HG03139 (cell line): ENCODE results near the gene MTPN.

Source experiments
- ATAC-seq: cut with Tn5 transposase; IDR thresholded peaks from one replicate; pipeline ENCODE4 v1.9.1; 2021; ENCODE audit not compliant: unreplicated experiment

Gene MTPN

DNA sequence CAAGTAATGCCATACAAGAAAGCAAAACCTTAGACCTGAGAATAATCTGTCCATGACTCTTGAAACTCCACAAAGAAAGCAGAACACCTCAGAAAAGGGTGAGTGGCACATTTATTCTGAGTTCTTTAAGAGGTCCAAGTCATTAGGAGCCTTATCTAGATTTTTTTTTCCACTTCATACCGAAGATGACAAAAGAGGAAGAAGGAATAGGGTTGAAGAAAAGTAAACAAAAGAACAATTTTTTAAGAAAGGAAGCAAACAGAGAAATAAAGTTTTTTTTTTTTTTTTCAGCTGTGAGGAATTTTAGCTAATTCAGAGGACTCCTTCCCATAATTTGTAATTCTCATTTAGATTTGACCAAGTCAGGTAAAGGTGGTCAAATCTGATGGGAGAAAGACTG, 13.1 kb upstream of the MTPN start:
- no peak for ATAC-seq

DNA sequence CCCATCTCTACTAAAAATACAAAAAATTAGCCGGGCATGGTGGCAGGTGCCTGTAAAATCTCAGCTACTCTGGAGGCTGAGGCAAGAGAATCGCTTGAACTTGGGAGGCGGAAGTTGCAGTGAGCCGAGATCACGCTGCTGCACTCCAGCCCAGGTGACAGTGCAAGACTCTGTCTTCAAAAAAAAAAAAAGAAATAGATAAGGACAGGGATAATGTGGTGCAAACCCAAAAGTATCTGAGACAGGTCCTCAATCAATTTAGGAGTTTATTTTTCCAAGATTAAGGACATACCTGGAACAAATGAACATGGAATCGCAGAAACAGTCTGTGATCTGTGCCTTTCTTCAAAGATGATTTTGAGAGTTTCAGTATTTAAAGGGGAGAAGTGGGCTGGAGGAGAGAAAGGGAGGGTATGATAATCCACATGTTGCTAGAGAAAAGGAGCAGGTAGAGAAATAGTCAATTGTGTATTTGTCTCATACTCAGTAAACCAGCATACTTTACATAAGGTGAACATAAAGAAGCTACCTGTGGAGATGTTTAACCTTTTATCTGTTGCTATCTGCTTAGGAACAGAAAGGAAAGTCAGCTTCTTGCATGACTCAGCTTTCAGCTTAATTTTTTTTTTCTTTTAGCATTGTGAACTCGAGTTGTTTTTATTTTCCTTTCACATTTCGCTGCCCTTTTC, 4.9 kb upstream of the MTPN start:
- no peak for ATAC-seq

DNA sequence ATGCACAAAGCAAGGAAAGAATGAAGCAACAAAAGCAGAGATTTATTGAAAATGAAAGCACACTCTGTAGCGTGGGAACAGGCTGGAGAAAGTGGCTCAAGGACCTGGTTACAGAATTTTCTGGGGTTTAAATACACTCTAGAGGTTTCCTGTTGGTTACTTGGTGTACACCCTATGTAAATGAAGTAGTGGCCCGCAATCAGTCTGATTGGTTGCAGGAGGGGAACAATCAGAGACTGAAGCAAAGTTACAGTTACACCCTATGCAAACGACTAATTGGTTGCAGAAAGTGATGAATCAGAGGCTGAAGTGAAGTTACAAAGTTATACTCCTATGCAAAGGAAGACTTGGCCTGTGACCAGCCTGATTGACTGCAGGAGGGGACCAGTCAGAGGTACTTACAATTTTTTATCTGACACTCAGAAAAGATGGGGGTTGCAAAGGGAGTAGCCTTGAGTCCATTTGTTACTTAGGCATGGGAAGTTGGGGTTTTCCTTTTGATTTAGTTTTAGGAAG, 3.6 kb upstream of the MTPN start:
- ATAC-seq = peak; percentile 71

DNA sequence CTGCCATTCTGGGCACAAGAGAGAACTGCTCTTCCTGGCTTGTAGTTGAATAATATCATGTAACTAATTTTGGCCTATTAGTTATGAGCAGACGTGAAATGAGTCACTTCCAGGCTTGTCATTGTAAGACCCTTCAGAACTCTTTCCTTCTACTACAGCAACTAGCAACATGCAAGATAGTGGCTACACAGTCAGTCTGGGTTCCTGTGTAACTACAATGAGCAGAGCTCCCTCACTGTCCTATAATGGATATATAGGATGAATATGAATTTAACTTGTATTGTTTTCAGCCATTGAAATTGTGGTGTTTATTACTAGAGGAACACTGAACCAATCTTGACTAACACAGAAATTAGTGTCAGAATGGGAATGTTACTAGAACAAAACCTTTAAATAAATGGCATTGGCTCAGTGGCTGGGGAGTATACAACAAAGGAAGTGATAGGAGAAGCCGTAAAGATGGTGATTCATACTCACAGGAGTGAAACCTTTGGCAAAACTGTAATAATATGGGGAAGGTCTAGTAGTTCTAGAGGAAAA, 2.9 kb upstream of the MTPN start:
- no peak for ATAC-seq

DNA sequence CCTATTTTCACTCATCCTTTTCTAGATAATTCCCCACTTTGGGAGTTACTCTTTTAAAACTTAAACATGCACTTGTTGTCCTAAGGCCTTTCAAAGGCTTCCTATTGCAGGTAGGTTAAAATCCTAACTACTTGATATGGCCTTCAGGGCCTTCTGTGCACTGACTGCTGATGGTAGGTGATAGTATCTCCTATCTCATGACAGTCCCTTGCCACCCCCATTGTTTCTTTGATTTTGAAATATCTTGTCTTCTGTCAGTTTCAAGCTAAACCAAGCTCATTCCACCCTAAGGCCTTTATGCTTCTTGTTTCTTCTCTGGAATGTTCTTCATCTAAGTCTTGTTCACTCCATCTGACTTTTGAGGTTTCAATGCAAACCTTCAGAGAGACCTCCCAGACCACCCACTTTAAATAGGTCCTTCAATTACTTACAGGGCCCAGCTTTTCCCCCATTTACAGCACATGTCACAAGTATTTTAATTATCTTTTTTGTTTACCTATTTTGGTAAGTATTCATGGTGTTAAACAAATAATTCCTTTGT, 2.4 kb upstream of the MTPN start:
- ATAC-seq = no peak

DNA sequence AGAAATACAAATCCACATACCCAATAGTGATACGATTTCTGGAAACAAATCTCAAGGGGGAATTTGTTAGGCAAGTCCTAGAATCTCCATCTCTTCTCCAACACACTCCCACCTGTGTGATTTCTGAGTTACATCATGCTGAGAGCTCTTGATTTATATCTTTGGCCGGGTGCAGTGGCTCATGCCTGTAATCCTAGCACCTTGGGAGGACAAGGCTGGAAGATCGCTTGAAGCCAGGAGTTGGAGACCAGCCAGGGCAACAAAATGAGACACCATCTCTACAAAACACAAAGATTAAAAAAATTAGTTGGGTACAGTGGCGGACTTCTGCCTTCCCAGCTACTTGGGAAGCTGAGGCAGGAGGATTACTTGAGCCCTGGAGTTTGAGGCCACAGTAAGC, 1.5 kb upstream of the MTPN start:
- no peak for ATAC-seq

DNA sequence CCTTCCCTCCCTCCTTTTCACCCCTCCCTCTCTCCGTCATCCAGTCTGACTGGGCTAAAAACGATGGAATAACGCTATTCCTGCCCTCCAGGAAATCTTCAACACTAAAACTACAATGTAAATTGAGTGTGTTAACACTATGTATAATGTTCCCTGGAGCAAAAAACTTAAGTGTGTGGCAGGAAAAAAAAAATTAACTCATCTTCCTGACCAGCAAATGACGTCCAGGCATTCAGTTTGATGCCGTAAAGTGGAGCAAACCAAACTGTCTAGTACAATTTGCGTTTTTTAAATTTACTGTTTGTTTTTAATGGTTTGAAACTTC, 545 bp upstream of the MTPN start:
- no peak for ATAC-seq

DNA sequence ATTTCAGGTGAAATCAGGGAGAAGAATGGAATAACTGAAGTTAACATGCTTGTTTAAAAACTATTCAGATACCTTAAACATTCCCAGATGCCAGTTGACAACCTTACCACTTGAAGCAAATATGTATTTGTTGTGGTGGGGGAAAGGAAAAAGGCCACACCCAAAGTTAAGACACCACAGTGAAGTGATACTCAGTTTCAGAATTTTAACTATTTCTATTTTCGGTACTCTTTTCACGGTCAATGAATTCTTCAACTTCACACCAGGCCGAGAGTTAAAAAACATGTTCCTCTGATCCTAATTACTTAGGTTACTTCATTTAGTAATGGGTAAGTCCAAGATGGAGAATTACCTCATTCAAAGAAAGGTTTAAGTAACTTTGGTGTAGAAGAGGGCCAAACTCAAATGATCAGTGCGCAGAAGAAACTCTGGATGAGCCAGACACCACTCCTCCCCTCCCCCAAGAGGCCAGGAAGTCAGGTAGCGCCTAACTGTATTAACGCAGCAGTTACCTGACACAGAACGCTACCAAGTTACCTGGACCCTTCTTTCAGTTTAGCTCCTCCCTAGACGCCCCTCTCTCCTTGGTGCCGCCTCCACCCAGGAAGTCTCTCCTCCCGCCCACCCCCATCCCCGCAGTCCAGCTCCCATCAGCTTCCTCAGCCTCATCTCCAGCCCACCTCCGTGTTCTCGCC, 700 bp downstream of the MTPN start:
- ATAC-seq = peak; percentile 5

DNA sequence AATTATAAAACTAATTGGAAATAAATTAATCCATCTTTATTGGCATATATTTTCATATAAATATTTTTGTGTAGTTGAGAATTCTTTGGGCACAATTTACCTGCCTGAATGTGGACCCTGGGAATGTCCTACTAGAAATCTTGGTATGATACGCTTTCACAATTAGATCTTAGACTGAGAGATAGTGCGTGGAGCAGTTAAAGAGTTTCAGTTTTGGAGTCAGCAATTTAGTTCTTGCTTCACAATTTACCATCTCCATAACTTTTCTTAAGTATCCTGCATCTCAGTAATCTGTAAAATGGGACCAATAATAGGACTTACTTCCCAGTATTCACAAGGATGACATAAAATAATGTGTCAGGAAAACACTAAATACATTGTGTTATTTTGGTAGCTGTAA, 2.0 kb downstream of the MTPN start:
- no peak for ATAC-seq

DNA sequence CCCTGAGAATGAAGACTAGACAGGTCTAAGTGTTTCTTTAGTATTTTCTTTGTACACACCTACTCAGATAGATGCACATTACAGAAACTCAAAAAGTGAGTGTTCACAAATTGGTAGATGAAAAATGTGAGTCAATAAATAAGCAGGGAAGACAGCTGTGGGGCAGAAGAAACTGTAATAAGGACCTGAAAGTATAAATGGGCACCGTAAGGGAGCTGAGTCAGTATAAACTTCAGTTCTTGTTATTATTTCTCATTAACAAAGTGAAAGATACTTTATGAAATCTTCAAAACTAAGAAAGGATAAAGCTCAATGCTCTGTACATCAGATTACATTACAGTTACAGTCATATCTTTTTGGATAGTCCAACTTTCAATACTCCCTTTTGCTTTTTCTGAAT, 2.5 kb downstream of the MTPN start:
- ATAC-seq = no peak

DNA sequence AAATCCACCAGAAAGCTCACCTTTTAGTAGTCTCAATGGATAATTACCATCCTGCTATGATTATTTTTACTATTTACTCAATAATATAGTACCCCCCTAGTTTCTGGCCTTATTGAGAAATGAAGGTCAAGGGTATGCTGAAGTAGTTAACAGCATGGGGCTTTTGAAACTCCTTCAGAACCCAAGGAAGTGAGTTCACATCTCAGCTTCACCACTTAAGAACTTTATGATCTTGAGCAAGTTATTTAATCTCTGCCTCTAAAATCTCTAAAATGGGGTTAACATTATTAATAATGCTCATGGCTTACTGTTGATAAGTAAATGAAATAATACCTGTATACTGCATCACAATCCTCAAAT, 5.8 kb downstream of the MTPN start:
- peak; percentile 13 for ATAC-seq

DNA sequence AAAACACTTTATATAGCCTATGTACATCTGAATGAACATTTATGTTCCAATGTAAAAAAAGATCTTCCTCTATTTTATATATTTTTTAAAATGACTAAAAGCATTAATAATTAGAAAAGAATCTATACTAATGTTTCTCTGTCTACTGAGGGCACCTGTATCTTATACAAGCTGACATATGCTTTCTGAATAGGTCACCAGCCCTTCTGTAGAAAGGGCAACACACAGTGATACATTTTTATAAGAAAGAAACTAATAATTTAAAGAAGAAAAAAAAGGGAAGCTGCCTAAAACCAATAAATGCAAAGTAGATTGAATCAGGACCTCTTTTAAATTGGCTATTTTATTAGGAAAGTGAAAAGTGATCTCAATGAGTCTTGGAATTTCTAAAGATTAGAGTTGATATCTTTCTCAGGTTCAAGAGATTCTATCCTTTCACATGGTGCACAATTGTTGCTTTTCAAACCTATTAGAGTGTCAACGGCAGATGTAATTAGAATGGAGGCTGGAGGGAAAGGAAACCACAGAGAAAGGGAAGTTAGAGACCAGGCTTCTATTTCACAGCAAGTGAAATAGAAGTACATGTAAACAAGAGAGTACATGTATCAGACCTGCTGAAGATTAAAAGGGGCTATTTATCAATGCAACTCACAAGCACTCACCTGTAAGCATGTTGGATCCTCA, 6.3 kb downstream of the MTPN start:
- ATAC-seq = peak; percentile 67

DNA sequence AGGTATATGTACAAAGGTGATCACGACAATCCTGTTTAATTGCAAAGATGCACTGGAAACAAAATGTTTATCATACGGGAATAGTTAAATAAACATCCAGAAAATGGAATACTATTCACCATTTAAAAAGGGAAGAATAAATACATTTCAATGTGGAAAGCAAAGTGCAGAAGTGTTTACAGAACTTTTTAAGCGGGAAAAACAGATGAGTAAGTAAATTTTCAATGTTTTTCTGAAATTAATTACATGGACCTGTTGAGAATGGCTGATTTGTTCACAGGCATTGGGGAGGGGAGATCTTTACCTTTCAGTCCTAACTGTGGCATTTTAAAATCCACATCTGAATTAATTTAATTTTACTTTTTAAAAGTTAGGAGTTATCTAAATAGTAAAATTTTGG, 7.1 kb downstream of the MTPN start:
- no peak for ATAC-seq

DNA sequence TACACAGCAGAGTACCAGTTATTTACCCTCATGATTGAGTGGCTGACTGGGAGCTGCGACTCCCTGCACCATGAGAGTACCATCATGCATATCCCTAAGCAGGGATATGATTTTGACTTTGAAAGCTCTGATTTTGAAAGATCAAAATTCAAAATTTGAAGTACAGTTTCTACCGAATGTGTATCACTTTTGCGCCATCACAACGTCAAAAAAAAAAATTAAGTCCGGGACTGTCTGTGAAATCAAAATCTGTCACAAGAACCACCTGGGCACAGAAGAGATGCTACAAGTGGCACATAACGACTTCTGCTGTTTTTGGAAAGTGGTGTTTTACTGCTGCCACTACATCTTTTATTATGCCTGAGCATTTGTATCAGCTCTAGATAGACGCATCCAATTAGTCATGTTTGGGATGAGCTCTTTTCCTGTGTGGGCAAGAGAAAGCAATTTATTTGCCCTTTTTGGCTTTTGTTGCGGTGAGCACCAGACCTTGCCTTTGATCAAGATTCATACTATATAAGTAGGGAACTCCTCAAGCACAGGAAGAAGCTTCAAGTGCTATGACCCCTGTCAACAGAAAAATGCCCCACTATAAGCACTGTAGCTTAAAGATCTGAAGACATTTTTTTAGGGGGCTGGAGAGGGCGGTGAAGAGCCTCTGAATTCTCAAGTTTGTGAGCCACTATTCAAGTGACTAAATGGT, 10.7 kb downstream of the MTPN start:
- no peak for ATAC-seq

DNA sequence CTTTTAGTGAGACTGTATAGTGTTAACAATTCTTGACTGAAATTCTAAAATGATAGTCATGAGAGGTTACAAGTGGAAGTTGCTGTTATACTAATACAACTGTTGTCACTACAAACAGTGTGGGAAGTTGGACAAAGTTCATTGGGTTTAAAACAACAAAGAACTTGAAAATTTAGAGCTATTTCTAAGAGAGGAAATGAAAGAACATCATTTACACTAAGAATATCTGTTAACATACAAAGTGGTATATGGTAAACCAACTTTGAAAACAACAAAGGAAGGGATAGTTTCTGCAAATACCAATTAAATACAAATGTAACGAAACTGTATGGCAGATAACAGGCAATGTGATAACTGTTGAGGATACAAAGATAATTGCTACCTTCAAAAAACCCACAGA, 11.6 kb downstream of the MTPN start:
- peak; percentile 50 for ATAC-seq

DNA sequence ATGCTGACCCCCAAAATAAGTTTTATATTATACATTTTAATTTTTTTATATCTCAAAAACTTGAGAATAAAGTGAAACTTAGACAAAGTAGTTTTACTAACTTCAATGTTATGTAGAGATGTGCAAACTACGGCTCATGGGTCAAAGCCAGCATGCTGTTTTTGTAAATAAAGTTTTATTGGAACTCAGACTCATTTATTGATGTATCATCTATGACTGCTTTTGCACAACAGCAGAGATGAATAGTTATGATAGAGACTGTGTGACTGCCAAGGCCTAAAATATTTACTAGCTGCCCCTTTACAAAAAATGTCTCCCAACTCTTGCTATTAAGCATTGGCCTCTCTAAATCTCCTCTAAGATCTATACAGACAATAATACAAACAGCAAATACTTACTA, 12.4 kb downstream of the MTPN start:
- no peak for ATAC-seq

DNA sequence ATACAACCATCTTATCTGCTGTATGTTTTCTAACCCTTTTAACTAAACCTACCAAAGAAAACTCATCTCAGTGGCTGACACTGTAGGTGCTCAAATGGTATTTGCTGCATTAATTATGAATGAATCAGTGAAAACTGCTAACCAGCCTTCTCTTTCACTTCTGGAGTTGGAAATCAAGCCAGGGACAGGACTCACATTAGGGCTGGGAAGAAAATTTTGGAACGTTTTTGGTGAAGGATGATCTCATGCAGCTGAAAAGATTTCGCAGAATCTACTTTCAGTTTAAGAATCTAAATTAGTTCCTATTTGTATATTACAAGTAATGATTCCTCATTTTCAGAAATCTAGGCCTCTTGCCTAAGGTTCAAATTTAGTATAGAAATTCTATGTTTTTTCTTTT, 12.9 kb downstream of the MTPN start:
- ATAC-seq = no peak

DNA sequence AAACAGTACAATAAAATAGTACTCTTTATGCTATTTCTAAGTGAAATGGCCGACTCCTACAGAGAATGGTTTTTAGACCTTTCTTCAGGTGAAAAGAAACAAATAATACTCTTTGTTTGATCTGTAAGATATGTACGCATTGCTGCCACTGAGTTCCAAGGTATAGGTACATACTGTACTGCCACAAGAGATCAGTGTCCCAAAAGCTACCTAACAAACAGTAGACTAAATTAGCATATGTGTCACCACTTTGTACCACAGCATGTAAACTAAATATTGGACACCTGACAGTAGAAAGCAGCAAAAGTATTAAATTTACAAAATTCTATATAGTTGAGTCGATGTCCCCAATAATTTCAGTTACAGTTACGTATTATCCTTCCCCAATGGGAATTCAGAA, 14.4 kb downstream of the MTPN start:
- no peak for ATAC-seq

DNA sequence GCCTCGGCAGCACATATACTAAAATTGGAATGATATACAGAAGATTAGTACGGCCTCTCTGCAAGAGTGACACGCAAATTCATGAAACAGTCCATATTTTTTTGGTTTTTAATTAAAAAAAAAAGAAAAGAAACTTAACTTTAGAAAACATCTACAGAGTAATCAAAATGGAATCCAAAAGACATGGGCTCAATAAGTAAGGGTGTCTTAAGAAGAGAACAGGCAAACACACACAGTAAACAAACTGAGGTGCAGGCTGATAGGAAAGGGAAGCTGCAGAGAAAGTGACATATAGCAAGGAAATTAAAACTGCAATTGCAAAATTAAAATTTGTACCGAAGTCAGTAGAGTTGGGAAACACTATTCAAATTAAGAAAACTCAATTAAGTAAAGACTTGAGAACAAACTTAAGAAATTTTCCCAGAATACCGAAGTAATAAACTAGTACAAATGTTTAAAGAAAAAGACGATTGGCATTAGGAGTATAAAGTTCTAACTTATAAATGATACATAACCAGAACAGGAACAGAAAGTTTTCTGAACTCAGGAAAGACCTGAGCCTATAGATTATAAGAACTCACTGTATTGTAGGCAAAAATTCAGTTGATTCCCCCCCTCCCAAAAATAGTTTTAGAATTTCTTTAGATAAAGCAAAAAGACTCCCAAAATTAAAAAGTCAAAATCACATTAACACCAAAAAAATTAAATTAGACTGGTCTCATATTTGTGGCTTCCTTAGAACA, 16.3 kb downstream of the MTPN start:
- ATAC-seq = no peak

DNA sequence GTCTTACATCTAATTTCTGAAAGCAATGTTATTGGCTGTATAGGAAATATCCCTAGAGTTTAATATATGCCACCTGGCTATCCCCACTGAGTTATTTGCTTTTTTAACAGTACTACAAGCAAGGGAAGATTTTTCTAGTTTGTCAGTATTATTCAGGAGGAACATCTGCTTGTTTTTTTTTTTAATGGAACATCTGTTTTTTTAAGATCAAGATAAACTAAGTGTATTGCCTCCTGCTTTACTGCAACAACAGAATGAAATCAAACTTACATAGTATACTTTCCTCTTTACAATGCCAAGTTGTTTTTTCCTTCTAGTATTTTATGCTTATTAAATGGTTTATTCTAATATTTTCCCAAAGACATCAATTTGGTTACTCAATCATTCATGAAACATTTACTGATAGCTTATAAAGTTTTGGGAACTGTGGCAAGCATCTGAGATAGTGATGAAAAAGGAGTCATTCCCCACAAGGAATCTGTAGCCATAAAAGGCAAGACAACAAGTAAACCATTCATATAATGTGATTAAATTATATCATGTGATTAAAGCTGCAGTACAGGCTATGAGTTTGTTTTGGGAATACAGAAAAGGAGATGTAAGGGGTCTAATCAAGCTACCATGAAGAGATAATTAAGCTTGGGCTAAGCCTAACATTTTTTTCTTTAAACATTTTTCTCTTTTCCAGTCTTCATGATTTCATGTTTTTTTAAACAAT, 17.4 kb downstream of the MTPN start:
- no peak for ATAC-seq
